Breast epithelium (tissue), 4 donors: ENCODE results near the gene GPR157. TPM values are rescaled to one million over a fixed set of nuclear protein-coding genes. Genes with fewer than 3 reads are reported as not detected.

Experiments
- DNase-seq, 2 donors: peaks; one replicate each; pipeline ENCODE4 v3.0.0-alpha.2; 2019; ENCODE audit warnings: low spot score in 2 of 2
- H3K27ac ChIP-seq, 2 donors: fragments of 200-600 bp; sonication (generic) in 1 of 2; one replicate each; pipeline ENCODE4 v1.5.1; 2016 to 2019; ENCODE audit warnings: mild to moderate bottlenecking in 1 of 2
- H3K27me3 ChIP-seq, 2 donors: fragments of 200-600 bp; sonication (generic) in 1 of 2; one replicate each; pipeline versions ENCODE4 v1.5.1 to v1.6.0; 2017 to 2019; ENCODE audit warnings: control low read depth in 1 of 2, mild to moderate bottlenecking in 1 of 2
- H3K36me3 ChIP-seq: fragments of 200-600 bp; one replicate; pipeline ENCODE4 v1.5.1; 2019
- H3K4me1 ChIP-seq, 2 donors: fragments of 200-600 bp; sonication (generic); one replicate each; pipeline ENCODE4 v1.5.1; 2016 to 2019; ENCODE audit warnings: control low read depth in 1 of 2
- H3K4me3 ChIP-seq, 3 donors: fragments of 200-600 bp; sonication (generic); 1 replicate in 2 of 3; 2 replicates in 1 of 3; pipeline ENCODE4 v1.5.1; 2016 to 2019; ENCODE audit warnings: mild to moderate bottlenecking in 3 of 3, moderate library complexity in 2 of 3
- H3K9me3 ChIP-seq, 2 donors: fragments of 200-600 bp; sonication (generic) in 1 of 2; one replicate each; pipeline ENCODE4 v1.5.1; 2016 to 2019; ENCODE audit warnings: control low read depth in 1 of 2
- CTCF ChIP-seq, 3 donors: fragments of 450-650 bp; IDR thresholded peaks; one replicate each; pipeline ENCODE4 v1.5.1; 2016 to 2017; ENCODE audit warnings: antibody characterized with exemption in 3 of 3, mild to moderate bottlenecking in 3 of 3, moderate library complexity in 3 of 3
- POLR2A ChIP-seq: fragments of 450-650 bp; IDR thresholded peaks from one replicate; pipeline ENCODE4 v1.6.1; 2016; ENCODE audit warnings: antibody characterized with exemption, mild to moderate bottlenecking, moderate library complexity
- POLR2AphosphoS5 ChIP-seq, 3 donors: sonication (generic); formaldehyde crosslinking; IDR thresholded peaks; one replicate each; pipeline ENCODE4 v1.6.1; 2017; ENCODE audit warnings: antibody characterized with exemption in 3 of 3
- intact Hi-C: fragments of 100-400 bp; cut with DNase I; formaldehyde crosslinking; loops from one replicate; pipeline ENCODE4 v1.15.1; 2023; ENCODE audit warnings: low total_unique reads
- total RNA-seq, 3 donors: library from RNA; depleted of rRNA; stranded (reverse); fragments of >200 nt; gene quantifications; one replicate each; pipeline ENCODE4 v1.1.0, GENCODE V29; 2016

Gene GPR157
- total RNA-seq, 3 donors from 2014 or later = 4.3 to 11.7 (median 9.2) TPM

GRCh38 chr1:9078015-9078751 lies 50.7 kb downstream of the GPR157 start:
- H3K4me1 ChIP-seq = no peaks in the 10 kb centered on the region
- H3K27ac ChIP-seq = no peak overlapping the region
- H3K4me3 ChIP-seq = no peak overlapping the region
- TF ChIP-seq CTCF (IDR thresholded peaks at IDR 0.05) (no peak), POLR2A (no peak), POLR2AphosphoS5 (IDR thresholded peaks at IDR 0.05) (no peak)
- no peaks in the 10 kb centered on the region for H3K36me3 ChIP-seq
- H3K9me3 ChIP-seq = no peaks in the 10 kb centered on the region
- no peaks in the 10 kb centered on the region for H3K27me3 ChIP-seq
- intact Hi-C loops = no loop called here
- DNase-seq = no peak

- H3K4me1 ChIP-seq = no peaks in the 10 kb centered on the region
- no peaks in the 10 kb centered on the region for H3K27me3 ChIP-seq
- H3K27ac ChIP-seq = no peak overlapping the region
- no peak for TF ChIP-seq CTCF (IDR thresholded peaks at IDR 0.05)
- TF ChIP-seq POLR2AphosphoS5 (IDR thresholded peaks at IDR 0.05) = no peak
- TF ChIP-seq POLR2A = no peak
- H3K4me3 ChIP-seq = no peak overlapping the region
- no peak for DNase-seq
- intact Hi-C loops = no loop called here
- H3K36me3 ChIP-seq = no peaks in the 10 kb centered on the region
- no peaks in the 10 kb centered on the region for H3K9me3 ChIP-seq
These were observed 53.9 kb downstream of the GPR157 start for GRCh38 chr1:9075022-9075421.

- H3K4me3 ChIP-seq = no peak overlapping the region
- H3K9me3 ChIP-seq = no peaks in the 10 kb centered on the region
- no peaks in the 10 kb centered on the region for H3K4me1 ChIP-seq
- intact Hi-C loops = no loop called here
- H3K27me3 ChIP-seq = no peaks in the 10 kb centered on the region
- H3K36me3 ChIP-seq = no peaks in the 10 kb centered on the region
- no peak overlapping the region for H3K27ac ChIP-seq
- TF ChIP-seq POLR2AphosphoS5 (IDR thresholded peaks at IDR 0.05) (no peak), POLR2A (no peak), CTCF (IDR thresholded peaks at IDR 0.05) (no peak)
- no peak for DNase-seq
These were observed 55.8 kb downstream of the GPR157 start for GRCh38 chr1:9073143-9073542.

- H3K4me3 ChIP-seq = no peak overlapping the region
- TF ChIP-seq CTCF (IDR thresholded peaks at IDR 0.05) (no peak), POLR2A (no peak), POLR2AphosphoS5 (IDR thresholded peaks at IDR 0.05) (no peak)
These were observed 57.2 kb downstream of the GPR157 start for GRCh38 chr1:9071554-9072235.

GRCh38 chr1:9070486-9070885 lies 58.4 kb downstream of the GPR157 start:
- Histone ChIP-seq H3K4me1 (no peaks in the 10 kb centered on the region), H3K27ac (peak overlapping the region in 1 of 2 donors; percentile 66), H3K36me3 (no peaks in the 10 kb centered on the region), H3K9me3 (no peaks in the 10 kb centered on the region), H3K4me3 (no peak overlapping the region), H3K27me3 (no peaks in the 10 kb centered on the region)
- no peak for DNase-seq
- TF ChIP-seq POLR2A = no peak
- intact Hi-C loops = no loop called here

More at GRCh38 chr1:9071554-9072235, 57.2 kb downstream of the GPR157 start:
- no peaks in the 10 kb centered on the region for H3K9me3 ChIP-seq
- H3K27ac ChIP-seq = no peak overlapping the region
- H3K4me1 ChIP-seq = no peaks in the 10 kb centered on the region
- H3K36me3 ChIP-seq = no peaks in the 10 kb centered on the region
- intact Hi-C loops = no loop called here
- no peak for DNase-seq
- no peaks in the 10 kb centered on the region for H3K27me3 ChIP-seq
